ENCODE results near the gene GRM7. TPM values are rescaled to one million over a fixed set of nuclear protein-coding genes. Genes with fewer than 3 reads are reported as not detected.

GRM7 gene
- total and polyA plus RNA-seq, 2 donors (not counting 1 experiment from before 2014, with no cell fraction given), result not detected

- Histone ChIP-seq H3K4me3 (replicated peaks in 1 of 4; ENCODE audit: control extremely low read depth in 1 of 4, insufficient read depth in 1 of 4, low read depth in 3 of 4, low read length in 4 of 4) (no peak overlapping the region), H2AFZ (ENCODE audit: low read length) (no peak overlapping the region), H3K27me3 (ENCODE audit: control insufficient read depth, insufficient read depth, low read length) (no peaks in the 10 kb centered on the region), H3K4me2 (ENCODE audit: extremely low read depth, insufficient read depth, low read length) (no peak overlapping the region), H3K79me2 (ENCODE audit: control insufficient read depth, insufficient read depth, low read length) (no peaks in the 10 kb centered on the region), H3K4me1 (ENCODE audit: control insufficient read depth, extremely low read depth, insufficient read depth, low read length) (no peaks in the 10 kb centered on the region), H4K20me1 (ENCODE audit: control insufficient read depth, extremely low read depth, insufficient read depth, low read length) (no peaks in the 10 kb centered on the region), H3K9me3 (ENCODE audit: control insufficient read depth, insufficient read depth, low read depth, low read length) (no peaks in the 10 kb centered on the region), H3K9ac (ENCODE audit: insufficient read depth, low read length) (no peak overlapping the region), H3K27ac (ENCODE audit: insufficient read depth, low read length) (no peak overlapping the region), H3K36me3 (ENCODE audit: control insufficient read depth, insufficient read depth, low read length) (no peaks in the 10 kb centered on the region)
- TF ChIP-seq CTCF (conservative IDR thresholded peaks at IDR 0.05 in 1 of 2, IDR thresholded peaks at IDR 0.05 in 1 of 2; ENCODE audit: low read depth in 1 of 2, low read length in 2 of 2), result no peak
- no peak for DNase-seq (ENCODE audit: low read depth in 2 of 2)
These were observed 928.4 kb downstream of the GRM7 start for GRCh38 chr3:7789324-7789723.

GRCh38 chr3:7790141-7790540 is 929.2 kb downstream of the GRM7 start:
- no peak overlapping the region for H3K9ac ChIP-seq (ENCODE audit: insufficient read depth, low read length)

More at GRCh38 chr3:7790141-7790540, 929.2 kb downstream of the GRM7 start:
- H3K79me2 ChIP-seq (ENCODE audit: control insufficient read depth, insufficient read depth, low read length), result no peaks in the 10 kb centered on the region
- no peak for TF ChIP-seq EZH2 (IDR thresholded peaks at IDR 0.05; ENCODE audit: low read length, missing control alignments)
- TF ChIP-seq CTCF (conservative IDR thresholded peaks at IDR 0.05 in 1 of 2, IDR thresholded peaks at IDR 0.05 in 1 of 2; ENCODE audit: low read depth in 1 of 2, low read length in 2 of 2), result no peak
- no peak overlapping the region for H3K4me2 ChIP-seq (ENCODE audit: extremely low read depth, insufficient read depth, low read length)
- peak in 1 of 2 donors; percentile 20 for DNase-seq (ENCODE audit: low read depth in 2 of 2)
- no peak overlapping the region for H2AFZ ChIP-seq (ENCODE audit: low read length)
- H3K36me3 ChIP-seq (ENCODE audit: control insufficient read depth, insufficient read depth, low read length), result no peaks in the 10 kb centered on the region
- H3K27ac ChIP-seq (ENCODE audit: insufficient read depth, low read length), result no peak overlapping the region
- H4K20me1 ChIP-seq (ENCODE audit: control insufficient read depth, extremely low read depth, insufficient read depth, low read length), result no peaks in the 10 kb centered on the region
- H3K27me3 ChIP-seq (ENCODE audit: control insufficient read depth, insufficient read depth, low read length), result no peaks in the 10 kb centered on the region
- no peaks in the 10 kb centered on the region for H3K9me3 ChIP-seq (ENCODE audit: control insufficient read depth, insufficient read depth, low read depth, low read length)
- no peaks in the 10 kb centered on the region for H3K4me1 ChIP-seq (ENCODE audit: control insufficient read depth, extremely low read depth, insufficient read depth, low read length)
- H3K4me3 ChIP-seq (replicated peaks in 1 of 4; ENCODE audit: control extremely low read depth in 1 of 4, insufficient read depth in 1 of 4, low read depth in 3 of 4, low read length in 4 of 4), result no peak overlapping the region
